Endothelial cell (in vitro differentiated cells): ENCODE data around the gene CHST3. TPM values are rescaled to one million over a fixed set of nuclear protein-coding genes. Genes with fewer than 3 reads are reported as not detected.
"Not testable (repeated sequence)": the region's sequence is repeated elsewhere in the genome, so short reads cannot be mapped to it uniquely, and the experiment has no call there.

ENCODE experiments used
- DNase-seq: peaks from one replicate; pipeline ENCODE4 v3.0.0; 2021; ENCODE audit warnings: low spot score
- H3K27ac Mint-ChIP-seq: one replicate; pipeline ENCODE4 v1.8.0; 2021; ENCODE audit warnings: mixed read lengths, inconsistent platforms; ENCODE audit not compliant: unreplicated experiment
- H3K27me3 Mint-ChIP-seq: one replicate; pipeline ENCODE4 v1.8.0; 2021; ENCODE audit warnings: mild to moderate bottlenecking, moderate library complexity, mixed read lengths, inconsistent platforms; ENCODE audit not compliant: unreplicated experiment
- H3K36me3 Mint-ChIP-seq: one replicate; pipeline ENCODE4 v1.8.0; 2021; ENCODE audit warnings: mild to moderate bottlenecking, low read depth, mixed read lengths, inconsistent platforms; ENCODE audit not compliant: unreplicated experiment
- H3K4me1 Mint-ChIP-seq: one replicate; pipeline ENCODE4 v1.8.0; 2021; ENCODE audit warnings: mild to moderate bottlenecking, mixed read lengths, inconsistent platforms; ENCODE audit not compliant: unreplicated experiment
- H3K4me3 Mint-ChIP-seq: one replicate; pipeline ENCODE4 v1.8.0; 2021; ENCODE audit warnings: mild to moderate bottlenecking, mixed read lengths, inconsistent platforms; ENCODE audit not compliant: unreplicated experiment
- H3K9me3 Mint-ChIP-seq: one replicate; pipeline ENCODE4 v1.8.0; 2021; ENCODE audit warnings: mixed read lengths, inconsistent platforms; ENCODE audit not compliant: unreplicated experiment
- CTCF ChIP-seq: fragments of 200-600 bp; sonication (generic); IDR thresholded peaks from one replicate; pipeline ENCODE4 v1.5.0; 2021; ENCODE audit warnings: antibody characterized with exemption; ENCODE audit not compliant: unreplicated experiment
- total RNA-seq: library from RNA; stranded (reverse); fragmentation: NEBNext Ultra II Directional; extraction: Animal tissue kit (Norgen Biotek cat#: 25700); gene quantifications from one replicate; pipeline ENCODE4 v1.2.1, GENCODE V29; 2021; ENCODE audit not compliant: unreplicated experiment

Gene CHST3
- total RNA-seq, 1 donor from 2014 or later, result 3.8 TPM

GRCh38 chr10:71966046-71967004, 2.1 kb downstream of the CHST3 start:
- H3K27me3 Mint-ChIP-seq, result peaks cover 27% of the 10 kb centered on the region
- peak overlapping the region; percentile 24 for H3K4me3 Mint-ChIP-seq
- no peak for TF ChIP-seq CTCF
- no peaks in the 10 kb centered on the region for H3K36me3 Mint-ChIP-seq
- DNase-seq, result no peak
- H3K9me3 Mint-ChIP-seq, result no peaks in the 10 kb centered on the region
- H3K4me1 Mint-ChIP-seq, result peaks cover 14% of the 10 kb centered on the region
- H3K27ac Mint-ChIP-seq, result no peak overlapping the region

- H3K27me3 Mint-ChIP-seq, result peaks cover 16% of the 10 kb centered on the region
- not testable (repeated sequence) for H3K4me3 Mint-ChIP-seq, H3K9me3 Mint-ChIP-seq, H3K27ac Mint-ChIP-seq, DNase-seq, H3K36me3 Mint-ChIP-seq
- H3K4me1 Mint-ChIP-seq, result peaks cover 14% of the 10 kb centered on the region
Observed at GRCh38 chr10:71967958-71968357, 3.8 kb downstream of the CHST3 start.

- Mint-ChIP-seq H3K4me3 (no peak overlapping the region), H3K4me1 (peaks cover 14% of the 10 kb centered on the region), H3K27ac (no peak overlapping the region), H3K27me3 (peaks cover 11% of the 10 kb centered on the region), H3K9me3 (no peaks in the 10 kb centered on the region), H3K36me3 (no peaks in the 10 kb centered on the region)
- TF ChIP-seq CTCF, result no peak
- no peak for DNase-seq
Observed at GRCh38 chr10:71968553-71969474, 4.6 kb downstream of the CHST3 start.

- H3K9me3 Mint-ChIP-seq, result no peaks in the 10 kb centered on the region
- no peak for TF ChIP-seq CTCF
- H3K27ac Mint-ChIP-seq, result no peak overlapping the region
- no peak for DNase-seq
- no peaks in the 10 kb centered on the region for H3K36me3 Mint-ChIP-seq
- peaks cover 13% of the 10 kb centered on the region for H3K4me1 Mint-ChIP-seq
- H3K27me3 Mint-ChIP-seq, result peaks cover 11% of the 10 kb centered on the region
- no peak overlapping the region for H3K4me3 Mint-ChIP-seq
Observed at GRCh38 chr10:71969929-71970328, 5.7 kb downstream of the CHST3 start.

- TF ChIP-seq CTCF, result no peak
- H3K27me3 Mint-ChIP-seq, result peaks cover 8% of the 10 kb centered on the region
- peaks cover 9% of the 10 kb centered on the region for H3K4me1 Mint-ChIP-seq
- H3K9me3 Mint-ChIP-seq, result no peaks in the 10 kb centered on the region
- H3K36me3 Mint-ChIP-seq, result no peaks in the 10 kb centered on the region
- no peak overlapping the region for H3K4me3 Mint-ChIP-seq
- peak; percentile 53 for DNase-seq
- no peak overlapping the region for H3K27ac Mint-ChIP-seq
Observed at GRCh38 chr10:71970331-71970730, 6.1 kb downstream of the CHST3 start.
